LoVo (cell line): ENCODE results near the gene GHRH.

Experiments used
- DNase-seq: peaks from one replicate; pipeline ENCODE4 v3.0.0-alpha.2; 2016; ENCODE audit warnings: low spot score

Gene GHRH

GRCh38 chr20:37262505-37262904 lies 891 bp upstream of the GHRH start:
- no peak for DNase-seq

DNA sequence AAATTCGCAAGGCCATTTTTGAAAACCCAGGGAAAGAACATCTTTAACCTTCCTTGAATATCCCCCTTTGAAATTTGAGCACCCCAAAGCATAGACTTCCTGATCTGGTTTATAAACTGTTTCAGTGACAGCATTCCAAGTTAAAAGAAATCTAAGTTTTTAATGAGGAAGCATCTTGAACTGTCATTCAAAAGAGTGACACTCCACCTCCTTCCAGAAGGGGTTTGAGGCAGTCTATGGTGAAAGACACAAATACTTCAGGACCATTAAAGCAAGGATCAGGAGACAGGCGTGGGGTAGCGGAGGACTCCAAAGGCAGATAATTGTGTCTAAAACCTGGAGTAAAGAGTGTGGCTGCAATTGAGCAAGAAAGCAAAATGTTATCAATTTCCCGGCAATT lies 691 bp downstream of the GHRH start:
- DNase-seq: no peak

DNA sequence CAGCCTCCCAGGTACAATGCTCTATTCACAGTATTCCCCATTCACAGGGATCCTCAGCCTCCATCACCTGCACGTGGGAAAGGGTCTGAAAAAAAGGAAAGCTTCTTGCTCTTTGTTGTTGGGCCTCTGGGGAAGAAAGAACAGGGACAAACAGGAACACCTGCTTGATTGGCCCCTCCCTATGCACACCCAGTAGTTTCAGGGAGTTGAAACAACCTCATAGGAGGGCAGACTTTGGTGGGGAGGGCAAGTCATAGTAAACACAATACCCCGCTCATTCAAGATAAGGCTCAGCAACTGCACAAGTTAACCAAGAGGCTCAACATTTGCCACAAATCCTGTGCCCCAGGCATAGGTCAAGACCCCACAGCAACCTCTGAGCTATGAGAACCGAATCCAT lies 1.7 kb downstream of the GHRH start:
- DNase-seq: no peak

- DNase-seq: no peak
Measured at GRCh38 chr20:37259031-37259430, 2.6 kb downstream of the GHRH start.

DNA sequence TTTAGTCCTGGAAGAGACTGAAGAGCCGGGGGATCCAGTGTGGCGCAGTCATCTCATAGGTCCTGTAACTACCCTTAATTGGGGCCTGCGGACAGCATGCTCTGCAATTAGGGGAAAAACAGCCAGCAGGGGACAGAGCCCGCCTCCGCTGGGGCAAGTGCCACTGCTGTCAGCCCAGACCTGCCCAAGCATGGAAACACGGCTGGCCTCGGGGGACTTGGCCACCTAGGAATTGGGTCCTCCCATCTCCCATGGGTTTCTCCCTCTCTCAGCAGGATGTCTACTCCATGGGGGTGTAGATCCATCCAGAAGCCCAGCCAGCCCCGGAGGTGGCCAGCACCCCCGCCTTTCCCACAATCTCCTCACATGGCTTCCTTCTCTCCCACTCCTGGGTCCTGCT lies 3.6 kb downstream of the GHRH start:
- no peak for DNase-seq

DNA sequence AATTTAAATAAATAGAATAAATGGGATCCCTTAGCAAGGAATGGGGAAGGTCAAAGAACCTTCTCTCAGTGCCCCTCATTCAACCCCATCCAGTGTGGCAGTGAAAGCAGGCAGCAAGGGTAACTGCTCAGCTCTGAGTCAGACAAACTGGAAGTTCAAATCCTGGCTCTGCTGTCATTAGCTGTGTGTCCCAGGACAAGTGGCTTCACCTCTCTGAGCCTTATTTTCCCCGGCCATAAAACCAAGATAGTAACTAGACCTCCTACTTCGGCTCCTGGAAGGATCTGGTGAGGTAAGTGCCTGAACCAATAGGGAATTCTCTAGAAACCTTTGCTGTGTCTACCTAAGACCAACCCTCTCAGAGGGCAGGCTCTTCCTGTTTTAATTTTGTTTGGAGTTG lies 4.1 kb downstream of the GHRH start:
- DNase-seq: no peak

GRCh38 chr20:37256286-37256685 lies 5.3 kb downstream of the GHRH start:
- DNase-seq: no peak

GRCh38 chr20:37254114-37254878 lies 7.3 kb downstream of the GHRH start:
- no peak for DNase-seq

DNA sequence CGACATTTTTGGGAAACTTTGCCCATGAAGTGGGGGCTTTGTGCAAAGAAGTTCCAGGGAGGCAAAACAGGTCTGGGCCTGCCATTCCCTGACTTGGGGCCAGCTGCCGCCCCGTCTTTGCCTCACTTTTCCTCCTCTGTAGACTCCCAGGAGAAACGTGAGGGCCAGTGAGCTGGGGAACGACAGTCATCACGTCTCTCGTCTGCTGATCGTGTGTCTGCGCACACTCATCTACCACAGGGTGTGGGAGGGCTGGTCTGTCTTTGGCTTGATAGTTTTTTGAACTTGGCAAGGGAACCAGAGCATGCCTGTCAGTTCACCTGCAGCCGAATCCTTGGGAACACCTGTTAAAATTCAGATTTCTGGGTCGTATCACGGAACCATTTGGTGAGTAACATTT lies 8.5 kb downstream of the GHRH start:
- DNase-seq: no peak

DNA sequence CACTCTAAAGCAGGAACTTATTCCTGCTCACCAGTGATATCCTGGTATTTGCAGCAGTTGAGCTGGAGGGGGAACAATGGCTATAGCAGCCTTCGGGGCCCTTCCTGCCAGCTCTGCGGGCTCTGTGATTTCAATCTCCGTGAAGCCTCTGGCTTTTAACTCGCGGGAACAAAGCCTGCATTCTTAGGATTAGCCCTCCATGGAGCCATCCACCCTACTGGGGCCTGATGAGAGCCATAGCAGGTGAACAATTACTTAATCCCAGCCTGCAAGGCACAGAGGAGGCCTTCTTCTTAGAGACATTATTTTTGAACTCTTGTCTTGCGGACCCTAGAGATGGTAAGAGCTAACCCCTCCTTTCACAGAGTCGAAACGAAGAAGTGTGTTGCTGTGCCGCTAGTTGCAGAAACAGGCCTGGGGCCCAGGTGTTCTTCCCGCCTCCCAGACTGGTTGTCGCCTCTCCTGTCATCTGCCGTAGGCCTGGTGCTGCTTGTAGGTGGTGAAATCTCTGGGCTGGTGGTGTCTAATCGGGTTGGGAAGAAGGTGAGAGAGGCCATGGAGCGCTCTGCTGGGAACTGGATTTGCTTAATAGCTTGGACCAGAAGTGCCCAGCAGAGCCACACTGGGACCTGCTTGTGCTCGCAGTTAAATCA lies 9.7 kb downstream of the GHRH start:
- DNase-seq: no peak

DNA sequence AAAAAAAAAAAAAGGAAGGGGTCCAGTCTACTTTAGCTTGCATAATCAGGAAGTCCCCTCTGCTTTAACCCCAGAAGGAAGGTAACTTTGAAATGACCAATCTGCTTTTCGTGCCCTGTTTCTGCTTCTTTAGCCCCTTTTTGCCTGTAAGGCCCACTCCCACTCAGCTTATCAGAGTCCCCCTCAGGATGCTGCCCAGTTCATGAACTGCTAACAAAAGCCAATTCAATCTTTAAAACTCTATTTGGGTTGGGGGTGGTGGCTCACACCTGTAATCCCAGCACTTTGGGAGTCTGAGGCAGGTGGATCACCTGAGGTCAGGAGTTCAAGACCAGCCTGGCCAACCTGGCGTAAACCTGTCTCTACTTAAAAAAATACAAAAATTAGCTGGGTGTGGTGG lies 12.3 kb downstream of the GHRH start:
- no peak for DNase-seq

- DNase-seq: no peak
Measured at GRCh38 chr20:37247547-37247946, 14.1 kb downstream of the GHRH start.

DNA sequence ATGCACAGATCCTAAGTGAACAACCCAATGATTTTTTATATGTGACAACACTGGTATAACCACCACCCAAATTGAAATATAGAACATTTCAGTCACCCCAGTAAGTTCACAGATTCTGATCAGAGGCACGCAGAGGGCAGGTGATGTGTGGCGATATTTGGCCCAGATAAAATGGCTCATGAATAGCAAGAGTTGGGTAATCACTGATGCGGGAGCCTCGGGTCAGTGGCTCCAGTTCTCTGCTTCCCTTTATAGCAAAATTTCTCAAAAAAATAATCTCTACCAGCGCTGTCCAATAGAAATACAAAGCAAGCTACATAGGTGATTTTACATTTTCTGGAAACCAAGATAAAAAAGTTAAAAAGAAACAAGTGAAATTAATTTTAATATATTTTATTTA lies 14.9 kb downstream of the GHRH start:
- DNase-seq: no peak

DNA sequence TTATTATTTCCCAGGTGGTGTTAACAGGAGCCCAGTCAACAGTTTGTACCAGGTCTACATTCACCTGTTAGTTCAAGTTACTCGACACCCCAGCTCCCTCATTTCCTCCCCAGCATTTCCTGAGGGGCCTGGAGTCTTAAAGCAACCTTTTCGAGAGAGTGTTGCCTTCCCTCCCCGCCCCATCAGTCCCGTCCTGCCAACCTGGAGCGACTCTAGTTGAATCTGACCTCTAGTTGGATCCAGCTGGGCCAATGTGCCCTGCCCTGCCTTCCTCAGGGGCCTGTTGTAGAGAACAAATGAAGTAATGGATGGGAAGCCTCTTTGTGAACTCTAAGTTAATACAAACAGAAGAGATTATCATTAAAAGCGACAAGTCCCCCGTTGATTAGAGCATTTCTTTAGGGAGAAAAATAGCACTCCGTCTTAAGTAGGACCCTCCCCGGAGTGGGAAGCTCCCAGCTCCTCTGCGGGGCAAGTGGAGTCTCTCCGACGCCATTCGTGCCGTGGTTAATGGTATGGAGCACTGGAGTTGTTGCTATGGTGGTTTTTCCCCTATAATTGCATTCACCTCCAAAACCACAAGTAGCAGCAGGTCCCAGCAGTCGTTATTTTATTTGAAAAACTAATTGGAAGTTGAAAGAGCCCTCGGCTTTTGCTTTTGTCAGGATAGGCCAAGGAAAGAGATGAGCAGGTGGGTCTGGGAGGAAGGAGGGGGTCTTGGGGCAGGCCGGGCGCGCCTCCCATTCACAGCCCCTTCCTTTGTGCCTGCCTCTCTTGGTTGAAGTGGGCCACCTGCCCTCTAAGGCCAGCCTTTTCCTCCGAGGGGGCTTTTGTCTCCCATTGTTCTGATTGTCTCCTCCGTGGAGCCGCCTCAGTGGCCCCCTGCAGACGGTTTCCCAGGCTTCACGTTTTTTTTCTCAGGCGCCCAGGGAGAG lies 16.1 kb downstream of the GHRH start:
- DNase-seq: no peak

GRCh38 chr20:37244572-37244957 lies 17.0 kb downstream of the GHRH start:
- DNase-seq: no peak

DNA sequence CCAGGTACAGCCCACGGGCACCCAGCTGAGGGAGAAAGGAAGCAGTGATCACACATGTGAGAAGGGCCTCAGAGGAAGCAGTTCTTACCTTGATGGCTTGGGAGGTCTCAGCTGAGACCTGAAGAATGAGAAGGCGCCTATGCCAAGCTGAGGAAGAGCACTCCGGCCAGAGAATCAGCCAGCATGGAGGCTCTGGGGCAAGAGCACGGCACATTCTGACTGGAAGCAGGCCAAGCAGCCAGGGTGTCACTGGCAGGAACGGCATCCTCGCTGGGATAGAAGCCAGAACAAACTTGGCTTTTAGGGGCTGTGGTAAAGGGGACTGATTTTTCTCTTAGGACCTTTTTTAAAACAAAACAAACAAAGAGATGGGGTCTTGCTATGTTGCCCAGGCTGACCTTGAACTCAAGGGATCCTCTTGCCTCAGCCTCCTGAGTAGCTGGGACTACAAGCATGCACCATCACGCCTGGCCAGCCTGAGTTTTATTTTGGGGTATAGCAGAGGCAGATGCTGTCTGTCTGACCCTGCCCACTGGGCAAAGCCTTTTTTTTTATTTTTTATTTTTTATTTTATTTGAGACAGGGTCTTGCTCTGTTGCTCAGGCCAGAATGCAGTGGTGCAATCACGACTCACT lies 17.6 kb downstream of the GHRH start:
- no peak for DNase-seq

DNA sequence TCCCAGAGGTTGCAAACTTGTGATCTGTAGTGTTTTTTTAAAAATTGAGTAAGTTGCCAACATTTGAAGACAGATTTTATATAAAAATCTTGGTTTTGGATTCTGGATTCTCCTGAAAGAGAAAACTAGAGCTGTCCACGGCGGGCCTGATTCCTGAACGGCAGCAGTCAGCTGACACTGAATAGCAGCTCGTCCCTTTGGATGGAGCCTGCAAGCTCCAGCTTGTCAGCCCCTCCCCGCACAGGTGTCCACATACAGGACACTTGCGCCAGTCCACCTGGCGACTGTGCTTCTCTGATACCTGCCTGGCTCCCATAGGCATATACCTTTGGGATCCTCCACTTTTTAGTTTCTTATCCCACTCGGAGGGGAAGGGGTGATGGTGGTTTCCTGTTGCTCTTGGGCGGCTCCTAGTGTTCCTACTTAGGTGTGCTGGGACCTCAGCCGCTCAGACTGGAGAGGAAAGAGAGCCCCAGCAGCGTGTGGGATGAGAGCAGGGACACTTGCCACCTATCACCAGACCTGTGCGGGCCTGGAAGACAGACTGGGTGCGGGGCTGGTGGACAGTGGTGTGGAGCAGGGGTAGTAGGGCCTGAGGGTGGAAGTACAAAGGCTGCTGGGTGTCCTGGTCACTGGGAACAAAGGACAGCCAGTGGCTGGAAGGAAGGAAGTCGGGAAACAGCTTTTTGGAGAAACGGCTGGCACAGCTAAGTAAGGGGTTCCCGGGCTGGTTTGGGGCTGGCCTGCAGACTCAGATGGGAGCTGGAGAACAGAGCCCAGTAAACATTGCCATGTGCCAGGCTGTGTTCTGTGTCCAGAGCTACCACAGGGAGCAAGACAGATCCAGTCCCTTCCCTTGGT lies 18.3 kb downstream of the GHRH start:
- DNase-seq: no peak

DNA sequence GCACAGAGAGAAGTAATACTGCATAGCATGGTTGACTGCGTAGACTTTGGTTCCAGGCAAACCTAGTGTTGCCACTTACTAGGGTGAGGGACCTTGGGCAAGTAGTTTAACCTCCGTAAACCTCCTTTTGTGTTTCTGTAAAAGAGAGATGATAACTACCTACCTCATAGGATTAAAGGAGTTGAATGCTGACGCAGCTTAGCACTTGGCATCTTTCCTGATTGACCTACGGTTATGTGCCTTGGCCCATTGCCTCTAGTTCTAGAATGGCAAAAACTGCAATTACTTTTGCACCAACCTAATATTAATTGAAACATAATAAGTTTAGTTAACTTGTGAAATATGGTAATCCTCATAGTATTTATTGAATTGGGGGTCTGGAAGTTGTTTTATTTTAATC lies 19.1 kb downstream of the GHRH start:
- DNase-seq: no peak

- DNase-seq: no peak
Measured at GRCh38 chr20:37240337-37241067, 21.1 kb downstream of the GHRH start.

DNA sequence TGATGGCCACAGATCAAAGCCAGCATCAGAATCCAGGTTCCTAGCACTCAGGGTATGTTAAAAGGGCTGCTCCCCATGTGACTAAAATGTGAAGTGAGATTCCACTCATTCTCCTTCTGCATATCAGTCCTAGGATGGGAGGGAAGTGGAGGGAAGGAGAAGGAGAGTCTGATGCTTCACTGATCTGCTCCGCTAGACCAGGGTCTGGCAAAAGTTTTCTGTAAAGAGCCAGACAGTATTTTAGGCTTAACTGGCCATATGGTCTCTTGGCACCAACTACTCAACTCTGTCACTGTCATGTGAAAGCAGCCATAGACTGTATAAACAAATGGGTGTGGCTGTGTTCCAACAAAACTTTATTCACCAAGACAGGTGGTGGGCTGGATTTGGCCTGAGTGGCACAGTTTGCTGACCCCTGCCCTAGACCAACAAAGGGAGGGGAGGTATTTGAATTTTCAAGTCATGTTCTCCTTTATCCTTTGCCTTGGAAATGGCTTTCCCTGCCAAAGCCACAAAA lies 22.6 kb downstream of the GHRH start:
- no peak for DNase-seq

DNA sequence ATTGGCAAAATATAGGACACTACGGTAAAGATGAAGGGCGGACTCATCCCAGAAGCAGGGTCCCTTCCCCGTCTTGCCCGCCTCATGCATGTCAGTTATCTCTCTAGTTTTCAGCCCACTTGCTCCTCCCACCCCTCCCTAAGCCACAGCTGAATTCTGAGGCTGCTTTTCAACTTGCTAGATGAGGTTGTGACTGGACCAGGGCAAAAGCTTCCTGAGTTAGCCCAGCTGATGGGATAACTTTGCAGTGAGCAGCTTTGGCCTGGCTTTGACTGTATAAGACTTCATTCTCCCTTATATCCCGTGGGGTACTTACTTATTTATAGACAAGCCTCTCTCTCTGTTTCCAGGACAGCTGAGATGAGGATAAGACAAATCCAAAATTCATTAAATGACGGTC lies 23.2 kb downstream of the GHRH start:
- DNase-seq: no peak
